Endodermal cell (in vitro differentiated cells): ENCODE measurements around the gene HSPB2. TPM values are rescaled to one million over a fixed set of nuclear protein-coding genes. Genes with fewer than 3 reads are reported as not detected.

Experiments
- DNase-seq: peaks from one replicate; pipeline ENCODE4 v3.0.0-alpha.2; 2017
- H3K27ac ChIP-seq: 2 replicates; pipeline ENCODE4 v1.5.1; 2013; ENCODE audit warnings: mild to moderate bottlenecking, low read depth, low read length, moderate library complexity
- H3K27me3 ChIP-seq: 2 replicates; pipeline ENCODE4 v1.6.1; 2013; ENCODE audit warnings: mild to moderate bottlenecking, low read length, moderate library complexity; ENCODE audit not compliant: insufficient read depth, control insufficient read depth, poor library complexity, severe bottlenecking
- H3K36me3 ChIP-seq: 2 replicates; pipeline ENCODE4 v1.7.0; 2013; ENCODE audit warnings: mild to moderate bottlenecking, low read length, moderate library complexity; ENCODE audit not compliant: control insufficient read depth, insufficient read depth
- H3K4me1 ChIP-seq: one replicate; pipeline ENCODE4 v1.7.0; 2013; ENCODE audit warnings: low read length; ENCODE audit not compliant: control insufficient read depth, insufficient read depth
- H3K4me3 ChIP-seq: 2 replicates; pipeline ENCODE4 v1.5.1; 2013; ENCODE audit warnings: mild to moderate bottlenecking, low read length, moderate library complexity
- H3K9ac ChIP-seq: 2 replicates; pipeline ENCODE4 v1.6.1; 2013; ENCODE audit warnings: mild to moderate bottlenecking, low read length, moderate library complexity; ENCODE audit not compliant: poor library complexity, severe bottlenecking; ENCODE audit errors: extremely low read depth
- H3K9me3 ChIP-seq: 2 replicates; pipeline ENCODE4 v1.6.1; 2013; ENCODE audit warnings: mild to moderate bottlenecking, low read length, moderate library complexity; ENCODE audit not compliant: control insufficient read depth
- H3K27ac Mint-ChIP-seq: 2 replicates; pipeline ENCODE4 v1.8.0; 2020; ENCODE audit warnings: mixed read lengths
- H3K27me3 Mint-ChIP-seq: 2 replicates; pipeline ENCODE4 v1.8.0; 2021; ENCODE audit warnings: mild to moderate bottlenecking, mixed read lengths; ENCODE audit not compliant: insufficient read depth
- H3K36me3 Mint-ChIP-seq: 2 replicates; pipeline ENCODE4 v1.8.0; 2020; ENCODE audit warnings: low read depth, mixed read lengths
- H3K4me1 Mint-ChIP-seq: 2 replicates; pipeline ENCODE4 v1.8.0; 2020; ENCODE audit warnings: mixed read lengths
- H3K4me3 Mint-ChIP-seq: 2 replicates; pipeline ENCODE4 v1.8.0; 2020; ENCODE audit warnings: mild to moderate bottlenecking, moderate library complexity, mixed read lengths
- H3K9me3 Mint-ChIP-seq: 2 replicates; pipeline ENCODE4 v1.8.0; 2020; ENCODE audit warnings: mild to moderate bottlenecking, mixed read lengths
- CTCF ChIP-seq: fragments of 200-600 bp; sonication (generic); conservative IDR thresholded peaks from 2 replicates; pipeline ENCODE4 v1.5.0; 2021; ENCODE audit warnings: antibody characterized with exemption, mild to moderate bottlenecking
- WGBS, 2 experiments: methylation state at CpG; one replicate each; pipeline versions ENCODE4 v1.1.5 to v1.1.7; 2013; ENCODE audit warnings: missing lambda C conversion rate in 2 of 2, mixed read lengths in 1 of 2; ENCODE audit not compliant: insufficient coverage in 1 of 2, insufficient read length in 1 of 2; 5-methylcytosine and 5-hydroxymethylcytosine counted together
- total RNA-seq, 2 donors: library from RNA; stranded (reverse); fragmentation: NEBNext Ultra II Directional in 1 of 2; extraction: Animal tissue kit (Norgen Biotek cat#: 25700) in 1 of 2; gene quantifications; 2 replicates in 1 of 2; 3 replicates in 1 of 2; pipeline ENCODE4 v1.2.1, GENCODE V29; 2021

The HSPB2 gene
- total RNA-seq, 2 donors from 2014 or later, result 0.20 to 0.33 TPM

GRCh38 chr11:111906680-111907079, 5.9 kb upstream of the HSPB2 start:
- H3K4me3 ChIP-seq, result no peak overlapping the region
- H3K9ac ChIP-seq, result no peak overlapping the region
- Mint-ChIP-seq H3K9me3 (peaks cover 3% of the 10 kb centered on the region), H3K27me3 (peaks cover 6% of the 10 kb centered on the region), H3K4me1 (peaks cover 29% of the 10 kb centered on the region), H3K4me3 (no peak overlapping the region), H3K27ac (no peak overlapping the region), H3K36me3 (no peaks in the 10 kb centered on the region)
- no peaks in the 10 kb centered on the region for H3K27me3 ChIP-seq
- no peak for TF ChIP-seq CTCF
- no peaks in the 10 kb centered on the region for H3K36me3 ChIP-seq
- WGBS, 2 experiments, result no CpG with 5 or more reads among the region's 1 CpG
- no peaks in the 10 kb centered on the region for H3K9me3 ChIP-seq
- H3K27ac ChIP-seq, result no peak overlapping the region
- DNase-seq, result no peak
- peaks cover 9% of the 10 kb centered on the region for H3K4me1 ChIP-seq

GRCh38 chr11:111908639-111909305, 3.8 kb upstream of the HSPB2 start:
- no peak for TF ChIP-seq CTCF
- Histone ChIP-seq H3K4me3 (no peak overlapping the region), H3K4me1 (peaks cover 9% of the 10 kb centered on the region), H3K27me3 (no peaks in the 10 kb centered on the region), H3K9me3 (no peaks in the 10 kb centered on the region), H3K36me3 (no peaks in the 10 kb centered on the region), H3K27ac (no peak overlapping the region), H3K9ac (no peak overlapping the region)
- Mint-ChIP-seq H3K27ac (no peak overlapping the region), H3K4me3 (no peak overlapping the region), H3K4me1 (peaks cover 35% of the 10 kb centered on the region), H3K36me3 (no peaks in the 10 kb centered on the region), H3K27me3 (peaks cover 11% of the 10 kb centered on the region), H3K9me3 (peaks cover 3% of the 10 kb centered on the region)
- 94 to 97% methylated on average over 5 of the region's 5 CpGs for WGBS, 2 experiments
- DNase-seq, result no peak

- H3K4me3 Mint-ChIP-seq, result no peak overlapping the region
- H3K27me3 Mint-ChIP-seq, result peaks cover 13% of the 10 kb centered on the region
- DNase-seq, result no peak
- no peak for TF ChIP-seq CTCF
- no peaks in the 10 kb centered on the region for H3K36me3 ChIP-seq
- H3K27ac ChIP-seq, result no peak overlapping the region
- WGBS, 2 experiments, result 91 to 92% methylated on average over 5 of the region's 5 CpGs
- H3K9me3 ChIP-seq, result no peaks in the 10 kb centered on the region
- H3K27ac Mint-ChIP-seq, result no peak overlapping the region
- no peaks in the 10 kb centered on the region for H3K36me3 Mint-ChIP-seq
- peaks cover 9% of the 10 kb centered on the region for H3K4me1 ChIP-seq
- H3K27me3 ChIP-seq, result no peaks in the 10 kb centered on the region
- no peak overlapping the region for H3K9ac ChIP-seq
- peaks cover 3% of the 10 kb centered on the region for H3K9me3 Mint-ChIP-seq
- H3K4me3 ChIP-seq, result no peak overlapping the region
- H3K4me1 Mint-ChIP-seq, result peaks cover 35% of the 10 kb centered on the region
Measured at GRCh38 chr11:111909378-111909777, 3.2 kb upstream of the HSPB2 start.
